Smooth muscle cell (in vitro differentiated cells): Measurements from ENCODE around the gene OCSTAMP. TPM values are rescaled to one million over a fixed set of nuclear protein-coding genes. Genes with fewer than 3 reads are reported as not detected.

Experiments
- DNase-seq: peaks from one replicate; lab custom pipeline; 2025; ENCODE audit not compliant: unreplicated experiment; lab: John Stamatoyannopoulos, UW
- H2AFZ ChIP-seq: fragments of 200-600 bp; sonication (generic); 2 replicates; pipeline ENCODE4 v1.6.0; 2016; ENCODE audit warnings: antibody characterized with exemption, low read depth, mild to moderate bottlenecking
- H3F3A ChIP-seq: fragments of 200-600 bp; sonication (generic); 2 replicates; pipeline ENCODE4 v1.6.0; 2017; ENCODE audit warnings: antibody characterized with exemption, low read depth
- H3K27ac ChIP-seq: fragments of 200-600 bp; sonication (generic); 2 replicates; pipeline ENCODE4 v1.5.1; 2016; ENCODE audit warnings: low read depth, mild to moderate bottlenecking
- H3K27me3 ChIP-seq: fragments of 200-600 bp; sonication (generic); 2 replicates; pipeline ENCODE4 v1.6.1; 2016; ENCODE audit warnings: low read depth, mild to moderate bottlenecking
- H3K36me3 ChIP-seq: fragments of 200-600 bp; sonication (generic); 2 replicates; pipeline ENCODE4 v1.5.1; 2016; ENCODE audit warnings: low read depth
- H3K4me1 ChIP-seq: fragments of 200-600 bp; sonication (generic); 2 replicates; pipeline ENCODE4 v1.5.1; 2016; ENCODE audit warnings: low read depth
- H3K4me2 ChIP-seq: fragments of 200-600 bp; sonication (generic); 2 replicates; pipeline ENCODE4 v1.6.0; 2016; ENCODE audit warnings: mild to moderate bottlenecking
- H3K4me3 ChIP-seq: fragments of 200-600 bp; sonication (generic); 2 replicates; pipeline ENCODE4 v1.5.1; 2016; ENCODE audit warnings: mild to moderate bottlenecking
- H3K79me2 ChIP-seq: fragments of 200-600 bp; sonication (generic); 2 replicates; pipeline ENCODE4 v1.6.0; 2016; ENCODE audit warnings: low read depth, mild to moderate bottlenecking
- H3K9ac ChIP-seq: fragments of 200-600 bp; sonication (generic); 2 replicates; pipeline ENCODE4 v1.6.0; 2016; ENCODE audit warnings: low read depth
- H3K9me3 ChIP-seq: fragments of 200-600 bp; sonication (generic); replicated peaks from 2 replicates; pipeline ENCODE4 v1.5.1; 2016; ENCODE audit warnings: low read depth
- H4K20me1 ChIP-seq: fragments of 200-600 bp; sonication (generic); 2 replicates; pipeline ENCODE4 v1.6.0; 2016; ENCODE audit warnings: low read depth
- CTCF ChIP-seq: fragments of 200-600 bp; sonication (generic); IDR thresholded peaks from 2 replicates; pipeline ENCODE4 v1.5.1; 2017; ENCODE audit warnings: borderline replicate concordance, mild to moderate bottlenecking, antibody characterized with exemption; ENCODE audit not compliant: insufficient read depth, poor library complexity, severe bottlenecking
- WGBS: methylation state at CpG from one replicate; pipeline ENCODE4 v1.1.7; 2016; ENCODE audit warnings: low lambda C conversion rate; 5-methylcytosine and 5-hydroxymethylcytosine counted together
- polyA plus RNA-seq: library from polyadenylated mRNA; unstranded; fragments of >200 nt; fragmentation: Nextera tagmentation; extraction: Ambion mirVana; gene quantifications from 2 replicates; pipeline ENCODE4 v1.2.1, GENCODE V29; 2016
- total RNA-seq: library from RNA; depleted of rRNA; stranded (reverse); fragments of >200 nt; gene quantifications from 2 replicates; pipeline ENCODE4 v1.2.3, GENCODE V29; 2014

The OCSTAMP gene
- total and polyA plus RNA-seq, 2 experiments from 2014 or later, result not detected

GRCh38 chr20:46568570-46569129, 18.2 kb upstream of the OCSTAMP start:
- Histone ChIP-seq H3K9ac (no peak overlapping the region), H2AFZ (no peak overlapping the region), H3K27me3 (no peaks in the 10 kb centered on the region), H3K36me3 (no peaks in the 10 kb centered on the region), H3F3A (no peaks in the 10 kb centered on the region), H3K27ac (no peak overlapping the region), H3K4me1 (no peaks in the 10 kb centered on the region), H4K20me1 (no peaks in the 10 kb centered on the region), H3K4me2 (no peak overlapping the region), H3K4me3 (no peak overlapping the region), H3K9me3 (no peaks in the 10 kb centered on the region), H3K79me2 (no peaks in the 10 kb centered on the region)
- DNase-seq, result peak; percentile 54
- TF ChIP-seq CTCF, result no peak
- WGBS, result 53% methylated on average over 10 of the region's 10 CpGs

GRCh38 chr20:46566125-46566524, 15.7 kb upstream of the OCSTAMP start:
- Histone ChIP-seq H3K4me2 (no peak overlapping the region), H3K4me3 (no peak overlapping the region), H3K79me2 (no peaks in the 10 kb centered on the region), H3F3A (no peaks in the 10 kb centered on the region), H2AFZ (no peak overlapping the region), H3K9ac (no peak overlapping the region), H3K27me3 (no peaks in the 10 kb centered on the region), H3K9me3 (no peaks in the 10 kb centered on the region), H3K4me1 (peaks cover 11% of the 10 kb centered on the region), H3K36me3 (no peaks in the 10 kb centered on the region), H3K27ac (no peak overlapping the region), H4K20me1 (no peaks in the 10 kb centered on the region)
- 89% methylated on average over 10 of the region's 10 CpGs for WGBS
- TF ChIP-seq CTCF, result no peak
- no peak for DNase-seq

GRCh38 chr20:46564241-46564957, 13.9 kb upstream of the OCSTAMP start:
- H3K4me3 ChIP-seq, result no peak overlapping the region
- no peak for DNase-seq
- H3K9me3 ChIP-seq, result no peaks in the 10 kb centered on the region
- no peaks in the 10 kb centered on the region for H3F3A ChIP-seq
- H3K4me1 ChIP-seq, result peaks cover 11% of the 10 kb centered on the region
- H2AFZ ChIP-seq, result no peak overlapping the region
- no peaks in the 10 kb centered on the region for H4K20me1 ChIP-seq
- H3K4me2 ChIP-seq, result no peak overlapping the region
- no peaks in the 10 kb centered on the region for H3K27me3 ChIP-seq
- no peaks in the 10 kb centered on the region for H3K36me3 ChIP-seq
- 76% methylated on average over 7 of the region's 7 CpGs for WGBS
- no peak overlapping the region for H3K27ac ChIP-seq
- H3K79me2 ChIP-seq, result no peaks in the 10 kb centered on the region
- H3K9ac ChIP-seq, result no peak overlapping the region
- TF ChIP-seq CTCF, result no peak

- no peaks in the 10 kb centered on the region for H4K20me1 ChIP-seq
- no peak overlapping the region for H2AFZ ChIP-seq
- no peaks in the 10 kb centered on the region for H3F3A ChIP-seq
- DNase-seq, result no peak
- no peaks in the 10 kb centered on the region for H3K79me2 ChIP-seq
- no peak overlapping the region for H3K4me3 ChIP-seq
- WGBS, result 96% methylated on average over 2 of the region's 2 CpGs
- H3K4me1 ChIP-seq, result peaks cover 15% of the 10 kb centered on the region
- no peak for TF ChIP-seq CTCF
- H3K4me2 ChIP-seq, result no peak overlapping the region
- H3K9ac ChIP-seq, result no peak overlapping the region
- no peaks in the 10 kb centered on the region for H3K27me3 ChIP-seq
- H3K9me3 ChIP-seq, result no peaks in the 10 kb centered on the region
- no peaks in the 10 kb centered on the region for H3K36me3 ChIP-seq
- H3K27ac ChIP-seq, result no peak overlapping the region
Observed at GRCh38 chr20:46563860-46564221, 13.4 kb upstream of the OCSTAMP start.
